Adipose tissue (tissue), 3 donors: ENCODE data around the gene POLE3. TPM values are rescaled to one million over a fixed set of nuclear protein-coding genes. Genes with fewer than 3 reads are reported as not detected.

ENCODE experiments used
- H3K27ac ChIP-seq: one replicate; pipeline ENCODE4 v1.5.1; 2013; ENCODE audit warnings: low read depth, low read length
- WGBS, 3 donors: extraction: QIAGEN DNeasy Blood & Tissue Kit; methylation state at CpG; one replicate each; pipeline ENCODE4 v1.1.7; 2013; 5-methylcytosine and 5-hydroxymethylcytosine counted together
- polyA plus RNA-seq, 3 donors: library from polyadenylated mRNA; stranded (reverse); fragments of 200-250 nt; gene quantifications; one replicate each; pipeline ENCODE4 v1.2.3, GENCODE V29; 2013
- donor health status: healthy with polysubstance abuse.
- donor health status: Bipolar disorder and iron deficiency.
- donor health status: healthy.

POLE3 gene
- polyA plus RNA-seq, 3 donors, result 23.3 to 33.0 (median 24.7) TPM

GRCh38 chr9:113363336-113363735 is 47.1 kb downstream of the POLE3 start:
- H3K27ac ChIP-seq, result no peak overlapping the region
- WGBS, 3 donors, result 63 to 80% (median 78%) methylated on average over 3 of the region's 3 CpGs

- WGBS, 3 donors, result 63 to 79% (median 65%) methylated on average over 7 of the region's 7 CpGs
- no peak overlapping the region for H3K27ac ChIP-seq
These were observed 49.0 kb downstream of the POLE3 start for GRCh38 chr9:113361304-113362018.

- 87 to 91% (median 89%) methylated on average over 15 of the region's 15 CpGs for WGBS, 3 donors
- H3K27ac ChIP-seq, result no peak overlapping the region
These were observed 50.1 kb downstream of the POLE3 start for GRCh38 chr9:113360242-113360842.

- no peak overlapping the region for H3K27ac ChIP-seq
- WGBS, 3 donors, result 53 to 95% (median 80%) methylated on average over 1 of the region's 1 CpG
These were observed 51.1 kb downstream of the POLE3 start for GRCh38 chr9:113359385-113359784.

Other genes starting within 250 kb of the POLE3 start
- gene FKBP15, start 189.4 kb downstream of the POLE3 start, polyA plus RNA-seq, result 10 to 100 TPM in 2 of 3 donors, 1 to 10 TPM in 1; 7.9 to 13.9 (median 12.9) TPM
- gene SLC31A1, start 189.1 kb downstream of the POLE3 start, polyA plus RNA-seq, result 10 to 100 TPM in 1 of 3 donors, 1 to 10 TPM in 2; 6.4 to 13.7 (median 8.0) TPM
- gene CDC26, start 135.1 kb downstream of the POLE3 start, polyA plus RNA-seq, result 100 to 1,000 TPM in 1 of 3 donors, 10 to 100 TPM in 2; 17.4 to 105 (median 31.6) TPM
- 10 to 100 TPM in 2 of 3 donors, 1 to 10 TPM in 1; 9.2 to 15.1 (median 13.9) TPM for gene PRPF4, start 135.0 kb downstream of the POLE3 start, polyA plus RNA-seq
- under 1 TPM in 1 of 3 donors, not detected in 2; 0.25 TPM for gene RNF183, start 107.3 kb downstream of the POLE3 start, polyA plus RNA-seq
- 1 to 10 TPM; 1.1 to 1.5 (median 1.3) TPM for gene WDR31, start 70.4 kb downstream of the POLE3 start, polyA plus RNA-seq
- gene BSPRY, start 61.1 kb downstream of the POLE3 start, polyA plus RNA-seq, result 10 to 100 TPM in 1 of 3 donors, 1 to 10 TPM in 1, not detected in 1; 2.6 to 25.1 TPM
- gene HDHD3, start 33.7 kb downstream of the POLE3 start, polyA plus RNA-seq, result 10 to 100 TPM in 2 of 3 donors, 1 to 10 TPM in 1; 8.1 to 30.5 (median 24.1) TPM
- 10 to 100 TPM; 32.5 to 56.7 (median 40.1) TPM for gene ALAD, start 9.4 kb downstream of the POLE3 start, polyA plus RNA-seq
- gene C9orf43, start 72 bp upstream of the POLE3 start, polyA plus RNA-seq, result under 1 TPM; 0.24 to 0.45 (median 0.42) TPM
- gene RGS3, start 53.1 kb upstream of the POLE3 start, polyA plus RNA-seq, result 10 to 100 TPM; 20.8 to 77.2 (median 56.6) TPM